SIG-M5 treated with dmso at 0.1 percent for 504 hours (cell line): ENCODE data around the gene TBC1D10B.
"Not testable (repeated sequence)": the region's sequence is repeated elsewhere in the genome, so short reads cannot be mapped to it uniquely, and the experiment has no call there.

Source experiments
- DNase-seq: peaks from one replicate; lab custom pipeline; 2025; ENCODE audit not compliant: unreplicated experiment; lab: John Stamatoyannopoulos, UW

TBC1D10B gene

DNA sequence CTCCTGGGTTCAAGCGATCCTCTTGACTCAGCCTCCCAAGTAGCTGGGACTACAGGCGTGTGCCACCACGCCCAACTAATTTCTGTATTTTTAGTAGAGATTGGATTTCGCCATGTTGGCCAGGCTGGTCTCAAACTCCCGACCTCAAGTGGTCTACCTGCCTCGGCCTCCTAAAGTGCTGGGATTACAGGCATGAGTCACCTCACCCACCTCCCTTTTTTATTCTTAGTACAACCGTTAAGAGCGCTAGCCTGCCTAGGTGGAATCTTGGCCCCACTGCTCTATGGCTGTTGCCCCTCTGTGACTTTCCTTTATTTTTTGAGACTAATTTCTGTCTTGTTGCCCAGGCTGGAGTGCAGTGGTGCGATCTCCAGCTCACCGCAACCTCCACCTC is 32.3 kb downstream of the TBC1D10B start:
- not testable (repeated sequence) for DNase-seq

DNA sequence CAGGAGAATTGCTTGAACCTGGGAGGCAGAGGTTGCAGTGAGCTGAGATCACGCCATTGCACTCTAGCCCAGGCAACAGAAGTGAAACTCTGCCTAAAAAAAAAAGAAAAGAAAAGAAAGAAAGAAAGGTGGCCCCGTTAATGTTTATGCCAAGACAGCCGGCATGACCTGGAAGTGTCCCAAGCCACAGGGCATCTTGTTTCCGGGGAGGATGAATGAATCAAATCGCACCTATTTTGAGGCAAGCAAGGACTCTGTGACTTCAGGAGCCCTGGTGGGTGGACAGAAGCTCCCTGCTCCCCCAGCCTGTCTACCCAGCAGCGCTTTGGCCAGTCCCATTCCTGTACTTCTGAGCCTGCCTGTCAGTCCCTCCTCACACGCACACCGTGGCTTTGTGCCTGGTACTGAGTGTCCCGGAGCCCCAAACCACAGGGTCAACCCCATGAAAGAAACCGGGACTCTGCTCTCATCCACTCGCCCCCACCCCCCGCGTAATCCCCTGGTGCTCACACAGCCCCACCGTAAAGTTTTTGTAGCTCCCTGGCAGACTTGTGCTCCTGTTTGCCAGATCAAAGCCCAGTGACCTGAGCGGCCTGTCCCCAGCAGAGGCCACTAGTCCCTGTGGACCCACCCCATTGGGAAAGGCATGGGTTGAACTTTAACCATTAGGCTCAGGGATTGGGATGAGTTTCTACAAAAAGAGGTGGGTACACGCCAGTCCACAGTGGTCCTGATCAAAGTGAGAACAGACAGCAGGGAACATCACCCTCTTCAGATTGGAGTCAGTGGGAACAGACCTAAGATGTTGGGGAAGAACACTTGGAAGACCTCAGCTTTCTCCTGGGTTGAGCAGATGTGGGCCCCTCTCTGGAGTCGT is 34.5 kb downstream of the TBC1D10B start:
- no peak for DNase-seq

DNA sequence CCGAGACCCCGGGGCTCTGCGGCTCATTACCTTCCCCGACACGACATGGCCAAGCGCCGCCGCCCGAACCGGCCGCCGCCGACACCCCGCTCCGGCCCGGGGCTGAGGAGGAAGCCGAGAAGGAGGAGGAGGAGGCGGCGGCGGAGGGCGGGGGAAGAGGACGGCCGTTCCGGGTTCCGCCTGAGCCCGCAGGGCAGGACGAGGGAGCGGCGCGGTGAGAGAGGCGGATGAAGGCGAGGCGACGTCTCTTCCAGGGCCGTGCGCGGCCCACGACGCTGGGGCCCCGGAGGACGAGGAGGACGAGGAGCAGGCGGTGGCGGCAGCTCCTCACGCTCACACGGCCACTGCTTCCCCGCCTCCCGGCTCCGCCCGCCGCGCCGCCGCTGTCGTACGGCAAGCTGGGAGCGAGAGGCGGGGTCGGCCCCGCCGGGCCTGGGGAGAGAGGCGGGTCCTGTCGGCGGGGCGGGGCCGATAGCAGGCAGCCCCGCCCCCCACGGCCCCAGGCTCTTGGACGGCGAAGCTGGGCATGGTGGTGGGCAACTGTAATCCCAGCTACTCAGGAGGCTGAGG is 35.2 kb downstream of the TBC1D10B start:
- DNase-seq: peak; percentile 68

DNA sequence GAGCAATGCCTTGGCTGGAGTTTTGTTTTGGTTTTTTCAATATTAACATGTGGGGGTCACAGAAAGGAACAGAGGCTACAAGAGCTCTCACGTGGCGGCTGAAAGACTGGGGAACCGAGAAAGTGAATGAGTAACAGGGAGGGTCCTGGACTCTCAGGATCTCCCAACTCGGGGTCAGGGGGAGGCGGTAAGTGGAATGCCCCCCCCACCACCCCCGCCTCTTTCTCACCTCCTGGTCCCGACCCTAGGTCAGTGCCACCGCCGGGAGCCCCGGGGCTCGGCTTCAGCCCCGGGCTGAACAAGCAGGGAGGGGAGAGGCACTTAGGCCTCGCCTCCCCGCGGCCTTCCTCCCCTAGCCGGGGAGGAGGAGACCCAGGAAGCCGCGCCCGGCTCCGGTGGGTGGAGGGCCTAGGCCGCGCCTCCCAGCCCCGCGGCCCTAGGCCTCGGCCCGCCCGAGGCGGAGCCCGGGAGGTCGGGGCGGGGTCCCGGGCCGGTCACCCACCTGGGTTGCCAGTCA is 35.8 kb downstream of the TBC1D10B start:
- DNase-seq: peak; percentile 39

DNA sequence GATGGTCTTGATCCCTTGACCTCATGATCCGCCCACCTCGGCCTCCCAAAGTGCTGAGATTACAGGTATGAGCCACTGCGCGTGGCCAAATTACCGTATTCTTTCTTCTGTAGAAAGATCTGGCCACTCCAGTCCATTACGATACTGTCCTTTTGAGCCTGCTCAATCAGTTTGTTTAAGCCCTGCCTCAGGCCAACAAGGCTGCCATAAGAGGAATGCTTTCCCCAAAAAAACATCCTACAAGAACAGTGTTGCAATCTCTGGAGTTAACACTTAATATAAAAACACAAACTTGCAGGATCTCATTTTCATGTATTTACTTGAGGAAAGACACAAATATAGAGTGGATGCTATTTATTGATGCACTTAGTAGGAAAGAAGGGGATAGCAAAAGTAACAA is 46.1 kb downstream of the TBC1D10B start:
- not testable (repeated sequence) for DNase-seq

DNA sequence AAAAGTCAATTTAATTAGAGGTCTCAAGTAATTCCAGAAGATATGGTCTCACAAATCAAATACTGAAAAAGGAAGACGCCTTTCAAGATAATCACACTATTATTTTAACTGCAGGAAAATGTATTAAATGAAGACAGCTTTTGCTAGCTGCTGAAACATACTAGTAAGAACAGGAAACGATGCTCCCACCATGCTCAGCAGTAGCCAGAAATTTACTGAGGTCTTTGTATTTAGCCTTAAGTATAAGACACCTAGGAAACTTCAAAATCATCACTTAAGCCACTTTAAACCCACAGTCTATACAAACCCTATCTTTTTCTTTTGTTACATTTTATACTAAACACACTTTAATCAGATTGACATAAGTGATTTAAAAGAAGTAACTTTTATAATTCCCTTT is 51.6 kb downstream of the TBC1D10B start:
- not testable (repeated sequence) for DNase-seq

DNA sequence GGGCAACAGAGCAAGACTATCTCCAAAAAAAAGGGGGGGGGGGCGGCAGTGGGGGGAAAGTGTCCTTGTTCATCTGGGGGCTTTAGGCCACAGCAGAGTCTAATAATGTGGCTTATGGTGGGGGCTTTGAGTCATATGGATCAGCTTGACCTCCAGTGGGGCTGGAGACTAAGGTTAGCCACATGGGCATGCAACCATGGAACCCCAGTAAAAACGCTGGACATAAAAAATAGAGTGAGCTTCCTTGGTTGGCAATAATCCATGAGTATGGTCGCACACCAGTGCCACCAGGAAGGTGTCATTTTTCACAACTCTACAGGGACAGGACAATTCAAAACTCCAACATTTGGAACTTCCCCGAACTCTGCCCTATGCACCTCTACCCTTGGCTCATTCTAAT is 59.4 kb downstream of the TBC1D10B start:
- not testable (repeated sequence) for DNase-seq

DNA sequence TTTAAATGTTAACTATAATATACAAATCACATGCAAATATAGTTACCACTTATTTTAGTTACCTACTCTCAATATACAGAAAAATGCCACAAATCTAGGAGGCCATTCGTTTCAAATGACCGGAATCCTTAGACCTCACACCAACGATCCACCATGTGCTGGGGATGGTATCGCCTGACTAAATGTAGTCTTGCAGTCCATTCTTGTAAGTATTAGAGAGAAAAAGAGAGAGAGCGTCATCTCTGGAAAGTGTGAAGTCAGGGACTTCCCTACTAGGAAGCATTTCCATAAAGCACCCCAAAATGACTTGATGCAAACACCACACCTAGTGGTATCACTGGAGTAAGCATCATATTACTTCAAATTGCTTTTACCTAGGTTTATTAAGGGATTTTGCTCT is 61.0 kb downstream of the TBC1D10B start:
- DNase-seq: not testable (repeated sequence)
